ENCODE measurements around the gene OR5H6.

The OR5H6 gene

DNA sequence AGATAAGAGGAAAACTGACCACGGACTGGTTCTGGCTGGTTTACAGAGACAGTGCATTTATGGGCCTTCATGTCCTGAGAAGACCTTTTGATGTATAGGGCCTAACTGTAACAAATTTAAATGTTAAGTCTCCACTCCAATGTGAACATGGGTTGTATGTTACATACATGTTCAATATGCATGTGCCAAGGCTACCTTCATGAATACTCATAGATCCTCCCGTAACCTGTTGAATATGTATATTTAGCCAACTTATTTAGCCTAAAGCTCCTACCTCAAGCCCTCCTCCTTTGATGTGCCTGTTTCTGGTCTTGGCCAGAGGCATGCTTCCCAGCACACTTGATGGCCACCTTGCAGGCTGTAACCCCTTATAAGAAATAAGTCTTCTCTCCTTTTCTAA lies 18.2 kb downstream of the OR5H6 start, which contains the start of gene OR5H2:
Gene OR5H2, plus strand, starts transcription at position 301 of the 400 bp plus-strand sequence. CDS start 398 bp downstream, outside the sequence.
- no peak for DNase-seq (ENCODE audit: low read depth)
- no peak within 1 kb of the TSS for H3K4me3 ChIP-seq (ENCODE audit: low read length)
- no peak for TF ChIP-seq CTCF (conservative IDR thresholded peaks at IDR 0.05; ENCODE audit: low read depth, low read length)

DNA sequence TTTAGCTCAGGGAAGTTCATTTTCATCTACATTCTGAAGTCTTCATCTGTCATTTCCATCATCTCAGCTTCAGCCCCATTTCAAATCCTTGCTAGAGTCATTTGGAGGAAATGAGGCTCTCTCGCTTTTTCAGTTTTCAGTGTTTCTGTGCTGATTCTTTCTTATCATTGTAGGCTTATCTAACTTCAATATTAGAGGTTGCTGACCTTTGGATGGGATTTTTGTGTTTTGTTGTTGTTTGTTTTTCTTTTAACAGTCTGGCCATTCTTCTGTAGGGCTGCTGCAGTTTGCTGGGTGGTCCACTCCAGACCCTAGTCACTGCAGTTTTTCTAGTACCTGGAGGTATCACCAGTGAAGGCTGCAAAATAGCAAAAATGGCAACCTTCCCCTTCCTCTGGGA lies 26.9 kb downstream of the OR5H6 start:
- no peak for TF ChIP-seq CTCF (conservative IDR thresholded peaks at IDR 0.05; ENCODE audit: low read depth, low read length)
- H3K4me3 ChIP-seq (ENCODE audit: low read length): no peak overlapping the region
- no peak for DNase-seq (ENCODE audit: low read depth)

- no peak for TF ChIP-seq CTCF (conservative IDR thresholded peaks at IDR 0.05; ENCODE audit: low read depth, low read length)
- no peak for DNase-seq (ENCODE audit: low read depth)
- no peak overlapping the region for H3K4me3 ChIP-seq (ENCODE audit: low read length)
Measured at GRCh38 chr3:98291332-98291957, 27.4 kb downstream of the OR5H6 start.
